CD14-positive monocyte (primary cell): ENCODE results near the gene SMG6. TPM values are rescaled to one million over a fixed set of nuclear protein-coding genes. Genes with fewer than 3 reads are reported as not detected.

ENCODE experiments used
- DNase-seq, 3 donors: peaks; one replicate each; pipeline ENCODE4 v3.0.0-alpha.2; 2011 to 2022
- H2AFZ ChIP-seq: 2 replicates; pipeline ENCODE4 v1.6.0; 2012; ENCODE audit warnings: mild to moderate bottlenecking, low read depth, low read length, inconsistent platforms; ENCODE audit not compliant: insufficient read depth, poor library complexity, severe bottlenecking
- H3K27ac ChIP-seq, 2 donors: 1 replicate in 1 of 2; 2 replicates in 1 of 2; pipeline ENCODE4 v1.5.1; 2012 to 2013; ENCODE audit warnings: low read length in 2 of 2, control low read depth in 1 of 2, inconsistent platforms in 1 of 2, low read depth in 1 of 2, mild to moderate bottlenecking in 1 of 2
- H3K27me3 ChIP-seq, 2 donors: one replicate each; pipeline versions ENCODE4 v1.6.0 to v1.6.1; 2011 to 2013; ENCODE audit warnings: low read length in 2 of 2; ENCODE audit not compliant: control insufficient read depth in 2 of 2, insufficient read depth in 2 of 2
- H3K36me3 ChIP-seq, 2 donors: replicated peaks in 1 of 2; 1 replicate in 1 of 2; 2 replicates in 1 of 2; pipeline versions ENCODE4 v1.5.1 to v1.6.1; 2012 to 2013; ENCODE audit warnings: low read length in 2 of 2, control low read depth in 1 of 2, inconsistent platforms in 1 of 2, mild to moderate bottlenecking in 1 of 2; ENCODE audit not compliant: insufficient read depth in 2 of 2, control insufficient read depth in 1 of 2
- H3K4me1 ChIP-seq, 2 donors: 1 replicate in 1 of 2; 2 replicates in 1 of 2; pipeline versions ENCODE4 v1.5.1 to v1.6.1; 2012 to 2013; ENCODE audit warnings: low read length in 2 of 2, control low read depth in 1 of 2, inconsistent platforms in 1 of 2, mild to moderate bottlenecking in 1 of 2, moderate library complexity in 1 of 2; ENCODE audit not compliant: insufficient read depth in 2 of 2, control insufficient read depth in 1 of 2
- H3K4me2 ChIP-seq: replicated peaks from 2 replicates; pipeline ENCODE3; 2012; ENCODE audit warnings: low read length, moderate library complexity, mild to moderate bottlenecking; ENCODE audit not compliant: poor library complexity, severe bottlenecking; ENCODE audit errors: extremely low read depth
- H3K4me3 ChIP-seq, 3 experiments: fragments of 200-600 bp in 1 of 3; sonication (generic) in 1 of 3; replicated peaks in 1 of 3; 1 replicate in 2 of 3; 2 replicates in 1 of 3; pipeline ENCODE4 v1.5.1; 2011 to 2013; ENCODE audit warnings: low read length in 3 of 3, mild to moderate bottlenecking in 3 of 3, control low read depth in 2 of 3, low read depth in 2 of 3, inconsistent platforms in 1 of 3, moderate library complexity in 1 of 3
- H3K79me2 ChIP-seq: 2 replicates; pipeline ENCODE4 v1.6.0; 2012; ENCODE audit warnings: mild to moderate bottlenecking, control low read depth, inconsistent platforms, low read length, moderate library complexity; ENCODE audit not compliant: insufficient read depth
- H3K9ac ChIP-seq: 2 replicates; pipeline ENCODE4 v1.6.0; 2017; ENCODE audit warnings: low read length, mild to moderate bottlenecking; ENCODE audit not compliant: insufficient read depth, poor library complexity, severe bottlenecking
- H3K9me3 ChIP-seq, 2 donors: replicated peaks in 1 of 2; 1 replicate in 1 of 2; 2 replicates in 1 of 2; pipeline versions ENCODE4 v1.5.1 to v1.6.1; 2012 to 2013; ENCODE audit warnings: low read length in 2 of 2, control low read depth in 1 of 2; ENCODE audit not compliant: control insufficient read depth in 1 of 2, insufficient read depth in 1 of 2
- H4K20me1 ChIP-seq: 2 replicates; pipeline ENCODE4 v1.6.0; 2012; ENCODE audit warnings: mild to moderate bottlenecking, low read length, control low read depth, moderate library complexity; ENCODE audit not compliant: insufficient read depth
- H3K27ac Mint-ChIP-seq, 7 donors: one replicate each; pipeline ENCODE4 v1.8.0; 2020; ENCODE audit warnings: mild to moderate bottlenecking in 7 of 7, mixed read lengths in 7 of 7, moderate library complexity in 6 of 7, inconsistent platforms in 2 of 7
- H3K27me3 Mint-ChIP-seq, 3 donors: one replicate each; pipeline ENCODE4 v1.8.0; 2021 to 2022; ENCODE audit warnings: low read depth in 3 of 3, mild to moderate bottlenecking in 3 of 3, mixed read lengths in 3 of 3, moderate library complexity in 3 of 3, inconsistent platforms in 1 of 3
- H3K36me3 Mint-ChIP-seq, 2 donors: one replicate each; pipeline ENCODE4 v1.8.0; 2020; ENCODE audit warnings: mixed read lengths in 2 of 2, inconsistent platforms in 1 of 2, mild to moderate bottlenecking in 1 of 2
- H3K4me1 Mint-ChIP-seq: one replicate; pipeline ENCODE4 v1.8.0; 2020; ENCODE audit warnings: mild to moderate bottlenecking, mixed read lengths
- H3K4me3 Mint-ChIP-seq, 2 donors: one replicate each; pipeline ENCODE4 v1.8.0; 2020; ENCODE audit warnings: mild to moderate bottlenecking in 2 of 2, mixed read lengths in 2 of 2, moderate library complexity in 1 of 2
- H3K9me3 Mint-ChIP-seq, 7 donors: one replicate each; pipeline ENCODE4 v1.8.0; 2020 to 2022; ENCODE audit warnings: mixed read lengths in 7 of 7, mild to moderate bottlenecking in 6 of 7, moderate library complexity in 6 of 7, inconsistent platforms in 2 of 7
- CTCF ChIP-seq: fragments of 200-600 bp; IDR thresholded peaks from one replicate; pipeline ENCODE4 v1.8.0; 2022; ENCODE audit warnings: antibody characterized with exemption, mild to moderate bottlenecking
- WGBS: methylation state at CpG from one replicate; pipeline ENCODE4 v1.1.5; 2013; ENCODE audit warnings: missing lambda C conversion rate; ENCODE audit not compliant: insufficient coverage; 5-methylcytosine and 5-hydroxymethylcytosine counted together
- intact Hi-C, 2 donors: fragments of 100-400 bp; cut with micrococcal nuclease; formaldehyde crosslinking; loops; one replicate each; pipeline versions ENCODE4 v1.15.0 to v1.15.1; 2023
- polyA plus RNA-seq, 3 donors: library from polyadenylated mRNA; depleted of rRNA in 1 of 3; unstranded in 2 of 3; stranded (reverse) in 1 of 3; fragments of 300-500 nt in 2 of 3; fragments of >200 nt in 1 of 3; fragmentation: Illumina TruSeq in 2 of 3; gene quantifications; 1 replicate in 2 of 3; 2 replicates in 1 of 3; pipeline ENCODE4 v1.2.3, GENCODE V29; 2012 to 2021

SMG6 gene
- polyA plus RNA-seq, 3 donors = 0.67 to 7.1 (median 1.1) TPM

GRCh38 chr17:2030779-2031163 lies 272.8 kb downstream of the SMG6 start:
- Histone ChIP-seq H3K79me2 (no peaks in the 10 kb centered on the region), H2AFZ (peak overlapping the region; percentile 96), H3K27me3 (peaks cover 17 to 40% of the 10 kb centered on the region in 2 donors), H3K9ac (peak overlapping the region; percentile 79), H4K20me1 (no peaks in the 10 kb centered on the region), H3K4me1 (peaks cover 21 to 26% of the 10 kb centered on the region in 2 donors), H3K4me2 (peak overlapping the region; percentile 98), H3K9me3 (peaks cover 6 to 7% of the 10 kb centered on the region in 2 donors), H3K4me3 (peak overlapping the region; percentile 66 to 99 (median 91)), H3K36me3 (peaks cover 6 to 7% of the 10 kb centered on the region in 2 donors), H3K27ac (peak overlapping the region in 1 of 2 donors; percentile 36)
- 25% methylated on average over 10 of the region's 10 CpGs for WGBS
- H3K4me1 Mint-ChIP-seq = peaks cover 22% of the 10 kb centered on the region
- peaks cover 40 to 43% (median 40%) of the 10 kb centered on the region in 3 donors for H3K27me3 Mint-ChIP-seq
- no peak for TF ChIP-seq CTCF
- peaks cover 0 to 18% (median 14%) of the 10 kb centered on the region in 7 donors for H3K9me3 Mint-ChIP-seq
- DNase-seq = no peak
- intact Hi-C loops = loop anchor here in 1 of 2 donors (10.0 kb wide), 1 partner anchor 316 kb away; the partner anchor contains the start of gene TLCD2
- H3K4me3 Mint-ChIP-seq = peak overlapping the region; percentile 95 to 97
- H3K36me3 Mint-ChIP-seq = peaks cover 6 to 7% of the 10 kb centered on the region in 2 donors
- H3K27ac Mint-ChIP-seq = peak overlapping the region in 3 of 7 donors; percentile 2 to 87 (median 75)

GRCh38 chr17:2029911-2030778 lies 273.4 kb downstream of the SMG6 start, which contains the start of gene DPH1:
TSS of gene DPH1 (plus strand) at chr17:2030153. CDS start at chr17:2030170, 17 bp downstream.
- Mint-ChIP-seq H3K27ac (peak within 1 kb of the TSS; percentile 54 to 87 (median 80)), H3K4me3 (peak within 1 kb of the TSS; percentile 95 to 97), H3K36me3 (peaks cover 7% of the 10 kb centered on the region in 2 donors), H3K9me3 (peaks cover 0 to 20% (median 14%) of the 10 kb centered on the region in 7 donors), H3K27me3 (peaks cover 46 to 49% (median 47%) of the 10 kb centered on the region in 3 donors), H3K4me1 (peaks cover 27% of the 10 kb centered on the region)
- H2AFZ ChIP-seq = peak within 1 kb of the TSS; percentile 96
- 2% methylated on average over 56 of the region's 59 CpGs for WGBS
- H3K9me3 ChIP-seq = peaks cover 8 to 9% of the 10 kb centered on the region in 2 donors
- H3K27me3 ChIP-seq = peaks cover 22 to 46% of the 10 kb centered on the region in 2 donors
- no peak for TF ChIP-seq CTCF
- H3K27ac ChIP-seq = peak within 1 kb of the TSS in 1 of 2 donors; percentile 36
- H3K4me2 ChIP-seq = peak within 1 kb of the TSS; percentile 98
- peaks cover 26 to 33% of the 10 kb centered on the region in 2 donors for H3K4me1 ChIP-seq
- DNase-seq = peak; percentile 73 to 77 (median 77)
- intact Hi-C loops = loop anchor here (10.0 kb wide), 2 partner anchors 145 to 315 kb away; partner anchors contain the start of gene TLCD2 (in 1 of the 2)
- peaks cover 3 to 5% of the 10 kb centered on the region in 2 donors for H3K36me3 ChIP-seq
- H4K20me1 ChIP-seq = no peaks in the 10 kb centered on the region
- no peaks in the 10 kb centered on the region for H3K79me2 ChIP-seq
- peak within 1 kb of the TSS; percentile 66 to 99 (median 91) for H3K4me3 ChIP-seq
- peak within 1 kb of the TSS; percentile 79 for H3K9ac ChIP-seq
